Measurements from ENCODE around the gene PLXNA3. TPM values are rescaled to one million over a fixed set of nuclear protein-coding genes. Genes with fewer than 3 reads are reported as not detected.

PLXNA3 gene
- total and polyA plus RNA-seq, 2 experiments from 2014 or later: 25.9 to 35.1 TPM

DNA sequence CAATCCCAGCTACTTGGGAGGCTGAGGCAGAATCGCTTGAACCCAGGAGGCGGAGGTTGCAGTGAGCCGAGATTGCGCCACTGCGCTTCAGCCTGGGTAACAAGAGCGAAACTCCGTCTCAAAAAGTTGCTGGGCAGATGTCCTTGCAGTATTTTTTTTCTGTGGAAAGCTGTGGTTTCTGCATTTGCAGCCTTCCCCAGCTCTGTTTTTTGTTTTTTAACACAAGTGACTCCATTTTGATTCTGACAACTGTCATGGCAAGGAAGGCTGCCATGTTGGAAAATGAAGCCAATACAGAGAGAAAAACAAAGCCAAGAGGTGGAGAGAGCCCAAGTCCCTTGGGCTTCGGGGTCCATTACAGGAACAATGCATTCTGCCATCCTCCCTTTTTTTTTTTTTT is 44.0 kb downstream of the PLXNA3 start:
- no peak for TF ChIP-seq EZH2phosphoT487 (IDR thresholded peaks at IDR 0.05; ENCODE audit: insufficient read depth, low read depth)
- no peak for TF ChIP-seq EZH2 (IDR thresholded peaks at IDR 0.05; ENCODE audit: insufficient read depth, poor library complexity, severe bottlenecking)
- Histone ChIP-seq H2AFZ (no peak overlapping the region), H3K9ac (no peak overlapping the region), H3K27me3 (replicated peaks; ENCODE audit: insufficient read depth) (no peaks in the 10 kb centered on the region), H4K20me1 (ENCODE audit: insufficient read depth) (no peaks in the 10 kb centered on the region), H3K4me1 (ENCODE audit: insufficient read depth) (peaks cover 11% of the 10 kb centered on the region), H3K4me3 (no peak overlapping the region), H3K9me2 (ENCODE audit: insufficient read depth) (no peaks in the 10 kb centered on the region), H3F3A (ENCODE audit: insufficient read depth) (no peaks in the 10 kb centered on the region), H3K27ac (no peak overlapping the region), H3K79me2 (ENCODE audit: insufficient read depth) (no peaks in the 10 kb centered on the region), H3K4me2 (ENCODE audit: unreplicated experiment) (no peak overlapping the region), H3K9me3 (ENCODE audit: low read depth) (no peaks in the 10 kb centered on the region), H3K36me3 (ENCODE audit: low read depth) (no peaks in the 10 kb centered on the region)
- in situ Hi-C loops (cut with MboI): no loop called here
- DNase-seq: no peak
- 82 to 85% methylated on average over 8 of the region's 8 CpGs for WGBS, 2 experiments (ENCODE audit: low coverage in 1 of 2, low lambda C conversion rate in 2 of 2, missing lambda C conversion rate in 2 of 2)

DNA sequence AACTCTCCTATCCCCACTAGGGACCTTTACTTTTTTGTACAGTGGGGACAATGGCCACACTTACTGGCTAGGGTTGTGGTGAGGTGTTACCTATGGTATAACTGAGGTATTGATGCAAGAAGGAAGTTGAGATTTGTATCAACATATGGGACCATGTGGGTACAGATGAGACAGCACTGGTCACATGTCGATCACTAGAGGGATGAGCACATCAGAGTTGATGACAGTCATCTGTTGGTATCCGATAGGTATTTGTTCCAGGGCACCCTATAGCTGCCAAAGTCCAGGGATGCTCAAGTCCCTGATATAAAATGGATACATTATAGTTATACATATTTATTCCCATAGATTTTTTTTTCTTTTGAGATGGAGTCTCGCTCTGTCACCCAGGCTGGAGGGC is 44.9 kb downstream of the PLXNA3 start:
- Histone ChIP-seq H3K4me1 (ENCODE audit: insufficient read depth) (peaks cover 11% of the 10 kb centered on the region), H3K36me3 (ENCODE audit: low read depth) (no peaks in the 10 kb centered on the region), H3K4me2 (ENCODE audit: unreplicated experiment) (no peak overlapping the region), H3K9me3 (ENCODE audit: low read depth) (no peaks in the 10 kb centered on the region), H3K9ac (no peak overlapping the region), H4K20me1 (ENCODE audit: insufficient read depth) (no peaks in the 10 kb centered on the region), H3K79me2 (ENCODE audit: insufficient read depth) (no peaks in the 10 kb centered on the region), H3K27me3 (replicated peaks; ENCODE audit: insufficient read depth) (no peaks in the 10 kb centered on the region), H2AFZ (no peak overlapping the region), H3K27ac (no peak overlapping the region), H3K4me3 (no peak overlapping the region), H3F3A (ENCODE audit: insufficient read depth) (no peaks in the 10 kb centered on the region), H3K9me2 (ENCODE audit: insufficient read depth) (no peaks in the 10 kb centered on the region)
- 33 to 36% methylated on average over 3 of the region's 3 CpGs for WGBS, 2 experiments (ENCODE audit: low coverage in 1 of 2, low lambda C conversion rate in 2 of 2, missing lambda C conversion rate in 2 of 2)
- TF ChIP-seq EZH2 (IDR thresholded peaks at IDR 0.05; ENCODE audit: insufficient read depth, poor library complexity, severe bottlenecking) (no peak), EZH2phosphoT487 (IDR thresholded peaks at IDR 0.05; ENCODE audit: insufficient read depth, low read depth) (no peak)
- DNase-seq: no peak
- in situ Hi-C loops (cut with MboI): no loop called here

DNA sequence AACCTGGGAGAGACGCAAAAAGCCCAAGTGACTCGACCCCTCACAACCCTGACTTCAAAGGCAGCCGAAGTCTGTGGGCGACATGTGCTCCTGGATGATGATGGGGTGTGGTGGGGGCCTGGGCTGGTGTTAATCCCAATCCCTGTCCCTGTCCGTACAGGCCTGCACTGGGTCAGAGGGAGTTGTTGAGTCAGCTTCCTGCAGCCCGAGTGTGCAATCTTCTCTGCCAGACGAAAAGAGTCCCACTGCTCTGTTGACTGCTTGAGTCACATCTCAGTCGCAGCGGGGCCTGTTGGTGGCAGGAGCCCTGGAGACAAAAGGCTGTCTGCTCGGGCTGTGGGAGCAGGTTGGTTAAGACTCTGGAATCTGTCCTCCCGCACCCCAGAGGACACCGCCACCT is 47.7 kb downstream of the PLXNA3 start:
- Histone ChIP-seq H3K4me1 (ENCODE audit: insufficient read depth) (peaks cover 11% of the 10 kb centered on the region), H3K4me3 (no peak overlapping the region), H3K9ac (peak overlapping the region; percentile 14; the same call in 1 of the 2 replicates), H3K27ac (peak overlapping the region; percentile 70), H3K27me3 (replicated peaks; ENCODE audit: insufficient read depth) (no peaks in the 10 kb centered on the region), H3F3A (ENCODE audit: insufficient read depth) (no peaks in the 10 kb centered on the region), H3K79me2 (ENCODE audit: insufficient read depth) (no peaks in the 10 kb centered on the region), H3K9me3 (ENCODE audit: low read depth) (no peaks in the 10 kb centered on the region), H3K4me2 (ENCODE audit: unreplicated experiment) (no peak overlapping the region), H3K9me2 (ENCODE audit: insufficient read depth) (no peaks in the 10 kb centered on the region), H3K36me3 (ENCODE audit: low read depth) (no peaks in the 10 kb centered on the region), H2AFZ (no peak overlapping the region), H4K20me1 (ENCODE audit: insufficient read depth) (no peaks in the 10 kb centered on the region)
- DNase-seq: peak; percentile 75
- TF ChIP-seq EZH2phosphoT487 (IDR thresholded peaks at IDR 0.05; ENCODE audit: insufficient read depth, low read depth) (no peak), EZH2 (IDR thresholded peaks at IDR 0.05; ENCODE audit: insufficient read depth, poor library complexity, severe bottlenecking) (no peak)
- in situ Hi-C loops (cut with MboI): no loop called here
- 21 to 27% methylated on average over 9 to 11 of the region's 12 CpGs for WGBS, 2 experiments (ENCODE audit: low coverage in 1 of 2, low lambda C conversion rate in 2 of 2, missing lambda C conversion rate in 2 of 2)

DNA sequence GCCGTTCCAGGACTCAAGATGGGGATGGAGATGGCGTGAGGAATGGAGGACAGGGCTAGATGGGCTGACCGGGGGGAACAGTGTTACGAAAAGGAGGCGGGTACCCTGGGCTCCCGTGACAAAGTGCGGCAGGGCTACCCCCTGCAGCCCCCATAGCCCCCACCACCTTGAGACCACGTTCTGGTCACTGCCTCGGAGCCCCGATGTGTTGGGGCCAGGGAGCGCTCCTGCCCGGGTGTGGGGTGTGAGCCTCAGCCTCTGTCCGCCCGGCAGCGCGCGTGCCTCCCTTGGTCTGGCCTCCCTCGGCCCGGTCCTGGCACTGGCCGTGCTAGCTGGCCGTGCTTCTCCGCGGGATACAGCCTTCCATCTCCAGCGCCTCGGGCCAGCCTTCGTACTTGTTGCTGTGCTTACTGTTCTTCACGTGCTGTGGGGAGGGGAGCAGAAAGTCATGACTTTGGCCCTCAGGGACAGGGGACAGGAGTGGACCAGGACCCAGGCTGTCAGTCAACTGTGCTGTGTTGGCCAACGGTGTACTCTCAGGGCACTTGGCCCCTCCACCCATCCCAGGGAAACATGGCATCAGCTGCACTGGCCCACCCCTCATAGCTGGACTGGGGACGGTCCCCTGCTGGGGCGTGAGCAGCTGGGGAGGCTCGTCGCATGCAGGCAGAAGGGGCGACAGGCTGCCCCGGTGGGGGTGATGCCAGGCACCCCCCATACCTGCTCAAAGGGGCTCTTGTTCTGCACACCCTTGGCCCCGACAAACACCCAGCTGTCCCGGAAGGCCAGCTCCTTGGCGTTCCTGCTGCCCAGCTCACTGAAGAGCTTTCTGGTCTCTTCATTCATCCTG is 48.6 kb downstream of the PLXNA3 start:
- no peak overlapping the region for H3K4me2 ChIP-seq (ENCODE audit: unreplicated experiment)
- no peaks in the 10 kb centered on the region for H3K9me2 ChIP-seq (ENCODE audit: insufficient read depth)
- no peak overlapping the region for H3K27ac ChIP-seq
- H3K4me1 ChIP-seq (ENCODE audit: insufficient read depth): peaks cover 11% of the 10 kb centered on the region
- in situ Hi-C loops (cut with MboI): no loop called here
- no peaks in the 10 kb centered on the region for H4K20me1 ChIP-seq (ENCODE audit: insufficient read depth)
- H3K27me3 ChIP-seq (replicated peaks; ENCODE audit: insufficient read depth): no peaks in the 10 kb centered on the region
- no peaks in the 10 kb centered on the region for H3K9me3 ChIP-seq (ENCODE audit: low read depth)
- no peaks in the 10 kb centered on the region for H3F3A ChIP-seq (ENCODE audit: insufficient read depth)
- DNase-seq: no peak
- H3K9ac ChIP-seq: no peak overlapping the region
- no peak overlapping the region for H3K4me3 ChIP-seq
- WGBS, 2 experiments (ENCODE audit: low coverage in 1 of 2, low lambda C conversion rate in 2 of 2, missing lambda C conversion rate in 2 of 2): 84 to 89% methylated on average over 15 to 28 of the region's 37 CpGs
- no peak overlapping the region for H2AFZ ChIP-seq
- H3K36me3 ChIP-seq (ENCODE audit: low read depth): no peaks in the 10 kb centered on the region
- no peaks in the 10 kb centered on the region for H3K79me2 ChIP-seq (ENCODE audit: insufficient read depth)
- TF ChIP-seq EZH2 (IDR thresholded peaks at IDR 0.05; ENCODE audit: insufficient read depth, poor library complexity, severe bottlenecking) (no peak), EZH2phosphoT487 (IDR thresholded peaks at IDR 0.05; ENCODE audit: insufficient read depth, low read depth) (no peak)
